Activated effector memory CD4-positive, alpha-beta T cell treated with Interleukin-2 at 50 U/mL for 16 hours (primary cell): ENCODE measurements around the gene NSUN2.
"Not testable (repeated sequence)": the region's sequence is repeated elsewhere in the genome, so short reads cannot be mapped to it uniquely, and the experiment has no call there.

Experiments used
- DNase-seq: peaks from one replicate; pipeline ENCODE4 v3.0.0-alpha.2; 2020

NSUN2 gene

DNA sequence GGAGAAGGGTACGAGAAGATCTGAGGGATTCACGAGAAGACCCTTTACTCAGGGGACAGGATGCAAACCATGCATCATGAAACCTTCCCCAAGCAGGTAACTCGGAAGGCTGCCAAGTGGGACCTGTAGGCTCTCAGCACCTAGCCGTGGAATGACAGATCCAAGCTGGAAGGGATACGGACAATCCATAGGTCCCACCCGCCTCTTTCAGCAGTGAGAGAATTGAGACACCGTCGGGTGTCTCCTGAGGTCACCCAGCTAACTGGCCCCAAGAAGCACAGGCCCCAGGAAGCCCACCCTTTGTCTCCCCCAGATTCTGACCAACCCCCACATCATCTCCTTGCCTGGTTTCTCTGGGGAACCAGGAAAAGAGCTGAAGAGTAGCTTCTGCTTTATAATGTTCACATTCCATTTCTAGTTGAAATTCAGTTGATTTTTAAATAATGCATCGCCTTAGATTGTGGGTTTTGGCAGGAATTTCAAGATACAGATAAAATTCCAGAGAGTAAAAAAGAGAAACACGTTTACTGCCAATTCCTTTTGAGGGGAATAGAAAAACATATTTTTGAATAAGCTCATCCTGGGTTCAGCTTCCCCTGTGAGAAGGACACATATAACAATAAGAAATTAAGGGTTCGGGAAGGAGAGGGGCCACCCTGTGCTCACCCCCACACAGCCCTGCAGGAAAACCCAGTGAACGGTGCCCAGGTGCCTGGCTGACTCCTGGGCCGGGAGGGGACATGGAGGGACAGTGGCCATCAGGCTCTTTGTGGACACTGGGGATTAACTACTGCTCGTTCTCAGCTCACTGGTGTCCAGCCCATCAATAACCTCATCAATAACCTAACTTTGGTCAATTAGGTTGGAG, 51.1 kb downstream of the NSUN2 start:
- DNase-seq = no peak

DNA sequence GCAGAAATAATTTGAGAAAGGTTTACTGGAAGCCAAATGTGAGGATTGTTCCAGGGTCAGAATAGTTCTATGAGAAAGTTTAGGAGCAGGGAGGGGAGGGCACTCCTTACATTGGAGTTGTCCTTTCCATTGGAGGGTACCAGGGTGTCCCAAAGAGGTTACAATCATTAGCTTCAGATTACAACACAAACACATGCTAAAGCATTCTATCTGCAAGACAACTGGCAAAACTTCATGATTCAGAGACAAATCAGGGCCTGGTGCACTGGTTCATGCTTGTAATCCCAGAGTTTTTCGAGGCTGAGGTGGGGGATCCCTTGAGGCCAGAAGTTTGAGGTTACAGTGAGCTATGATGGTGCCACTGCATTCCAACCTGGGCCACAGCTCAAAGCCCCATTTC, 51.8 kb downstream of the NSUN2 start:
- no peak for DNase-seq

DNA sequence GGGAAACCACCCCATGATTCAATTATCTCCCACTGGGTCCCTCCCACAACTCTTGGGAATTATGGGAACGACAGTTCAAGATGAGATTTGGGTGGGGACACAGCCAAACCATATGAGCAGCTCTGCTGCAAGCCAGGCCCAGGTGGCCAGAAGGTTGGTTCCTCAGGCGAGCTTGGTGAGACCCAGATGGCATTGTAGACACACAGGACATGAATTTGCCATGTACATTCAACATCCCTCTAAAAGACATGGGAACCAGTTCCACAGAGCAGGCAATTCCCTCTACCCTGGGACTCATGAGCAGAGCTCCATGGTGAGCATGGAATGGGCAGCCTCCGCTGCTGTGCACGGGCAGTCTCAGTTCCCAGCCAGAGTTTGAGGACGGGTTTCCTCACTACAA, 53.3 kb downstream of the NSUN2 start:
- DNase-seq = no peak

DNA sequence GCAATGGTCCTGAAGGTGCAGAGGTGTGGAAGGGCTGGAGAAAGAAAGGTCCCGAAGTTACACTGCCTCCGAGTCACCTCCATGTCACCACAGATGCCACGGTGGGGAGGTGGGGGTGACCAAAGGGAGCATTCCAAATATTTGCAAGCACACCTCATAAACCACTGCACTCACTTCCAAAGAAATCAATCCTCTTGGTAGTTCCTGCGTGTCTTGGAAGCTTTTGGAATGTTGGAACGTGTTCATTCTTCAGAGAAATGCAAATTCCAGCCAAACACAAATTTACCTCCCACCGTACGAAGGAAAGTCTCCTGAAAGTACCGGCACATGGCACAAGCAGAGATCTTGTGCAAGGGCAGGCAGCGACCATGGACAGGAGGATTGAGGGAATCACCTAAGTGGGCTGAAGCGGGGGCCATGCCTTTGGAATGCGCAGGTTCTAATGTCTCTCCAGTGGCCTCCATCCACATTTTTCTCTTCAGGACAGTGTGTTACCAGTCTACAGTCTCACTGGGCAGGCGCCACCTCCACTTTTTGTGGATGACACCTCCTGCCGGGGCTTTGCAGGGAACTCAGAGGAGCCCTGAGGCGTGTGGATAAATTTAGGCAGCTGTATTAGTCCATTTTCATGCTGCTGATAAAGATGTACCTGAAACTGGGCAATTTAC, 54.0 kb downstream of the NSUN2 start:
- no peak for DNase-seq

DNA sequence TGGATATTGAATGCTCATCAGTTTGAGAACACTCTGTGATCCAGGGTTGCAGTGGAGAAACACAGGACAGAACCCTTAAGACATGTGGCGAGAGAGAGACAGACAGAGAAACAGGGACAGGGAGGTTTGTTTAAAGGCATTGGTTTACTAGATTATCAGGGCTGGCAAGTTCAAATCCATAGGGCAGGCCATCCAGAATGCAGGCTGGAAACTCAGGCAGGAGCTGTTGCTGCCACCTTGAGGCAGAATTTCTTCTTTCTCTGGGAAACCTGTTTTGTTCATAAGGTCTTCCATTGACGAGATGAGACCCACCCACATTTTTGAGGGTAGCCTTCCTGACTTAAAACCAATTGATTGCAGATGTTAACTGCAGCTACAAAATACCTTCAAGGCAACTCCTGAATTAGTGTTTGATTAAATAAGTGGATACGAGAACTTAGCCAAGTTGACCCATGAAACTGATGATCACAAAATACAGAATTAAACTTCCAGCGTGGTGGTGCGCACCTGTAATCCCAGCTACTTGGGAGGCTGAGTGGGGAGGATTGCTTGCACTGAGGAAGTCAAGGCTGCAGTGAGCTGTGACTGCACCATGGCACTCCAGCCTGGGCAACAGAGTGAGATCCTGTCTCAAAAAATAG, 55.9 kb downstream of the NSUN2 start:
- DNase-seq = no peak

DNA sequence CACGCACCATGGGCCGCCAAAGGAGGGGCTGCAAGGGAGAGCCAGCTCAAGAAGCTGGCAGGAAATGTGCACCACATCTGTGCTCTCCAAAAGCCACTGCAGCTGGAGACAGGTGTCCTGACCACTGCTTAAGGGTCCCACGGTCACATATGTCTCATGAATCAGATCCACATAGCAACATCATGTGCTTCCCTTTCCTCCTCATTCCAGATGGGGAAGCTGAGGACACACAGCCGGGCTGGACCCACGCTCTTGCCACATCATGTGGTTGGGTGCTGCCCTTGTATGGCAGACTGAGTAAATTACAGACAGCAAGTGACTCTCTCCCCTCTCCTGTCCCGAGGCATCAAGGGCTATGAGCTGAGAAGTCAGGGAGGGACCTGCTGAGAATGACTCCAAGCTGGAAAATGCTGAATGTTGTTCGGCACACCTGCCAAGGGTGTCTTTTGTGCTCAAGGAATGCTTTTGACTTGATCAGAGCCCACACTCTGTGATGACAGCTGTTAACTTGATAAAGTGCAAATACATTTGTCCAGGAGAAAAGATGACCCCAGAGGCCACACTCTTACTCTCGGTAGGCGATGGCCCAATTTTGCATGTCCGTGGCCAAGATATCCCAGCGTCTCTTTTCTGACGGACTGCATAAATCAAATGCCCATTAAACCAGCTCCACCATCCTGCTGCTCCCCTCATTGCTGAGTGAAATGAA, 58.2 kb downstream of the NSUN2 start:
- no peak for DNase-seq

DNA sequence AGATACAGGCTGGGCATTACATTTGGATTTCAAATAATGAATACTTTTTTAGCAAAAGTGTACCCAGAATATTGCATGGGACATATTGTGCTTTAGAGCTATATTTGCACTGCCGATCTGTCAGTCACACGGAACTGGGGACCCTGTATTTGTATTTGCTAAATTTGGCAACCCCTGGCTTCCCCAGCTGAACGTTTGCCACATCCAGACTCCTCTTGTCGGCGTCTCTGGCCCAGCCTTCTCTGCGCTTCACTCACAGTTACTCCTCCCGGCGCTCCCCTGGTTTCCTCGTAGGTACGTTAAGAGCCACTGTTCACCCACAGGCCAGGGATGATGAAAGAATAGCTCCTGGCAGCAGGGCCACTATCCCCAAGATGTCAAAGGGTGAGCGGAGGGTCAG, 58.7 kb downstream of the NSUN2 start:
- no peak for DNase-seq

DNA sequence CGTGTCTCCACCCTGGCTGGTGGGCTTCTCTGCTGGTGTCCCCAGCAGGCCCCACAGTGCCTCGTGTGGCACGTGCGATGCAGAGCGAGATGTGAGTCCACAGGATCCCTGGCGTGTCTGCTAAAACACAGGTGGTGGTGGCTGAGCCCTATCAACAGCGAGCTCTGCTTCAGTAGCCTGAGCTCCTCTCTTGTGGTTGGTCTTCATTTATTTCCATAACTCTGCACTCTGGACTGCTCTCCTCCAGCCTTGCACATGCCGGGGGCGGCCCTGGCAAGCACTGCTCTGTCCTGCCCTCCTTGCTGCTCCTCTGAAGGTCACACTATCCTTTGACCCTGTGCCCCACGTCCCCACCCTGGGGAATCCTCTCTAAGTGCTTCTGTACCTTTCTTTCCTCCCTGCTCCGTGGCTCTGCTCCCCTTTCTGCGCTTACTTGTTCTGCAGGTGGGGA, 59.2 kb downstream of the NSUN2 start:
- no peak for DNase-seq

DNA sequence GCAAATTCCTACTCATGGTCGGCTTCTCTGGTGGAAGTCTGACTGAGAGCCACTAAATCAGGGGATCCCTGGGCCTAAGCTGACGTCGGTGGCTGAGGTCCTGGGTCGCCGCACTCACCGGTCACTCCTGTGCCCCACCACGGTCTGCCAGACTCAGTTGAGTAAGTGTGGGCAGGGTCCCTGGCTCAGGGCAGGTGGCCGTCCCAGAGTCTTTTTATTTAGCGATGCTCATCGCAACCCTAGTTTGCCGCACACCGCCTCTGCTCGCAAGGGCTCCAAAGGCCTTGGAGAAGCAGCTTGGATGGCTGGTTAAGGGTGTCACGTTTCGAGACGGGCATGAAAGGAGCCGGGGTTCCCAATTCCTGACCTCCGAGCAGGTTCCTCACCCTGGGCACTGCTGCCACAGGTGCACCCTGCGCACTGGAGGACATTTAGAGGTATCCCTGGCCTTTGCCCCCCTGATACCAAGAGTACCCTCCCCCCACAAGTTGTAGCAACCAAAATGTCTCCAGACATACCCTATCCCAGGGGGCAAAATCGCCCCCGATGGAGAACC, 59.9 kb downstream of the NSUN2 start:
- no peak for DNase-seq

DNA sequence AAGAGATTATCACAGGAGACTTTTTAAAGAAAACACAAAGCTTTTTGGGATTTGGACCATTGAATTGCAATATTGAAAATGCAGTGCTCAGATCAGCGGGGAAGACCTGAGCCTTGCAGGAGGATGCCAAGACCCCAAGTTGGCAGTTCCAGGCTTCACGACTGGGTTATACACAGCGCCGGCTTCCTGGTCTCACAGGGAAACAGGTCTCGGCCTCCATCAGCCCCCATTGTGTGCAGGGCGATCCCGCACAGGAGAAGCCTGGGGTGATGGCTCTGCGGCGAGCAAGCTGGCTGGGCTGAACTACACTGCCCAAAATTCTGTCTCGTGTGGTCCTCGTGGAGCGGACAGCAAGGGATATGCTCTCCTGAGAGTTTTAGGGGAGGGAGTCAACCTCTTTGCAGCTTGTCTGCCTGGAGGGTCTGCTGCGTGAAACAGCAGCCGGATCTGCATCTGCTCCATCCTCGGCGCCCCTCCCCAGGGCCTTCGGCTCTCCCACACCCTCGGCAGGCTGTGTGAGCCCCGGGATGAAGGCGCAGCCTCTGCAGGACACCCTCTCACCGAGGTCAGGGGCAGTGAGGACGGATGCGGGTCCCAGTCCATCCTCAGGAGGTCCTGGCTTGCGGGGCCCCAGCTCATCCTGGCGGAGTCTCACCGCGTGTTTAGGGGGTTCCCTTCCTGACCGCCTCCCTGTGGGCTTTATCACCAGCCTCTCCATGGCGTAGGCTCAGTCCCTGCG, 60.6 kb downstream of the NSUN2 start:
- DNase-seq = no peak

DNA sequence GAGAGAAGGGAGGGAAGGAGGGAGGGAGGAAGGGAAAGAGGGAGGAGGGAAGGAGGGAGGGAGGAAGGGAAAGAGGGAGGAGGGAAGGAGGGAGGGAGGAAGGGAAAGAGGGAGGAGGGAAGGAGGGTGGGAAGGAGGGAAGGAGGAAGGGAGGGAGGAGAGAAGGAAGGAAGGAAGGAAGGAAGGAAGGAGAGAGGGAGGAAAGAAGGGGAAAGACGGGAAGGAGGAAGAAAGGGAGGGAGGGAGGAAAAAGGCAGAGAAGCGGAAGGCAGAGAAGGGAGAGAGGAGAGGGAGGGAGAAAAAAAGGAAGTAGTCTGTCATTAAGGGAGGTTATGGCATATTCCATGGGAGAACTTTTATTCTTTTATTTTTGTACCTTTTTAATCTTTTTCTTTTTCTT, 61.2 kb downstream of the NSUN2 start:
- DNase-seq = not testable (repeated sequence)

DNA sequence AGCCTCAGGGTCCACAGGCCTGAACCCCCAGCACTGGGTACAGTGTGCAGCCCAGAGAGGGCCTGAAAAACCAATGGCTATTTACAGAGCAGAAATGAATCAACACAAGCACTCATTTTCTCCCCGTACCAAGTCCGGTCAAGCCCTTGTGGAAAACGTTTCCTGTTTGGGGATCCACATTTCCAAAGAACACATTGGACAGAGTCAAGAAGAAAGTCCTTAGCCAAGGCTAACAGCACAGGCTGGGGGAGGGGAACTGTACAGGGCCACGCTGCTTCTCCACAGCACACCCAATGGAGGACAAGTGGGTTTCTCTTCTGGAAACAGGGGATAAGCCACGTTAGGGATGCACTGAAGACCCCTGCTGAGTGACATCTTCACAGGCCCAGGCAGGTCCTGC, 62.3 kb downstream of the NSUN2 start:
- DNase-seq = no peak

DNA sequence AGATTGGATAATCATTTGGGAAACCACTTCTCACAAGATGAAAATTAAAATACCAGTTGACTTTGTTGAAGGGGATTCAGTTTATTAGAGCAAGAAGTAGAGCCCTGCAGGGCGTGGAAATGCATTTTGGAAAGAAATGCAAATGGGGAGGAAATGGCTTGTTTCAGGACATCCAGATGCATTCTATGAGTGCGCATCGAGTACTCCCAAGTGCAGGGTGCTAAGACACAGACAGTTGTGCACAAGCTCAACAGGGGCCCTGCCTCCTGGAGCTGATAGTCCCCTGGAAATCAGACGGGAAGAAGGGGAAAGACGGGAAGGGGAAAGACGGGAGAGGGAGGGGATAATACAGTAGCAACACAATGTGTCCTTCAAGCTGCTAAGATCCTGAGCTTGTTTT, 64.0 kb downstream of the NSUN2 start:
- no peak for DNase-seq

DNA sequence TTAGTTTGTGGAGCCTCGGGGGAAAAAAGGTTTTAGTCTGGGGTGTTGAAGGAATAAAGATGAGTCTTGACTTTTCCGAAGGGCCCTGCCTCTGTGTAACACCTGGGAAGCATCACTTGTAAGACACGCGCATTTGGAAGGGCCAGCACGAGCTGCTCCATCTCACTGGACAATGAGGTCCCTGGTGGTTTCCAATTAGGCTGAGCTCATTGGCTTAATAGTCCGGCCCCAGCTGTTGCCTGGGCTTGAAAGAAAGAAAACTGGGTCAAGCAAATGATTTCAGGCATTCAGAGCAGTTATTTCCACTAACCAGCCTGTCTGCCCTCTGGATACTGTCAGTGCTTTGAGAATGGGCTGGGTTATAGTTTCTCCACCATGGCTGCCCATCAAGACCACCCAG, 64.5 kb downstream of the NSUN2 start:
- DNase-seq = no peak

DNA sequence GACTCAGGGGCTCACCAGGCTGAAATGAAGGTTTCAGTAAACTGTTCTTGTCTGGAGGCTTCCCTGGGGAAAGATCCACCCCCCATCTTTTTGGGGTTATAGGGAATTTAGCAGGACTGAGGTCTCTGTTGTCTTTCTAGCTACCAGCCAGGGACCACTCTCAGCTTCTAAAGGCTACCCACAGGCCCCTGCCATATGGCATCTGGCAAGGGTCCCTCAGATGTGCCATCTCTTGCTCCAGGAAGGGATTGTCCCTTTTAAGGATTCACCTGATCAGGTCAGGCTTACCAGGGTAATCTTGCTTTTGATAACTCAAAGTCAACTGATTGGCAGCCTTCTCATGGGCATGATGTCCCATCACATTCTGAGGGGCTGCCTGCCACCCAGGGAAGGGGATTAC, 65.0 kb downstream of the NSUN2 start:
- no peak for DNase-seq

DNA sequence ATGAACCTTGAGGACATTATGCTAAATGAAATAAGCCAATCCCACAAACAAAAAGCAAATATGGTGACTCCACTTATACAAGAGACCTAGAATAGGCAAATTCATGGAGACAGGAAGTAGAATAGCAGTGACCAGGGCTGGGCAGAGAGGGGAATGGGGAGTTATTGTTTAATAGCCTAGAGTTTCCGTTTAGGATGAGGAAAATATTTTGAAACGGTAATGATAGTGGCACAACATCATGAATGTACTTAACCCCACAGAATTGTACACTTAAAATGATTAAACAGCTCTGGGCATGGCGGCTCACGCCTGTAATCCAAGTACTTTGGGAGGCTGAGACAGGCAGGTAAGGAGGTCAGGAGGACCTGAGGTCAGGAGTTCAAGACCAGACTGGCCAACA, 65.8 kb downstream of the NSUN2 start:
- DNase-seq = no peak

DNA sequence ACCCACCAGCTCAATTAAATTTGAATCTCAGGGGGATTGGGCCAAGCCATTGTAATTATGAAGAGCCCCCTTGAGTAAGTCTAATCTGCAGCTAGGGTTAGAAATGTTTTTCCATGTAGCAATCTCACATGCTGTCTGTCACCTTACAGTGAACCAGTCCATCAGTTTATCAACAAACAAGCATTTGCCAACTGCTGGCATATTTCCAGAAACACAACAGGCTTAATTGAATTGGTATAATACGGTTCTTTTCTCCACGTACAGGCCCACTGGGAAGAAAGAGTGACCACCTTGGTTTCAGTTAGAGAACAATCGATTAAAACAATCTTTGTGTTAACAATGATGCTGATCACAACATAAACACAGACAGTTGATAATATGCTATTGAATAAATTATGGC, 67.4 kb downstream of the NSUN2 start:
- DNase-seq = no peak

DNA sequence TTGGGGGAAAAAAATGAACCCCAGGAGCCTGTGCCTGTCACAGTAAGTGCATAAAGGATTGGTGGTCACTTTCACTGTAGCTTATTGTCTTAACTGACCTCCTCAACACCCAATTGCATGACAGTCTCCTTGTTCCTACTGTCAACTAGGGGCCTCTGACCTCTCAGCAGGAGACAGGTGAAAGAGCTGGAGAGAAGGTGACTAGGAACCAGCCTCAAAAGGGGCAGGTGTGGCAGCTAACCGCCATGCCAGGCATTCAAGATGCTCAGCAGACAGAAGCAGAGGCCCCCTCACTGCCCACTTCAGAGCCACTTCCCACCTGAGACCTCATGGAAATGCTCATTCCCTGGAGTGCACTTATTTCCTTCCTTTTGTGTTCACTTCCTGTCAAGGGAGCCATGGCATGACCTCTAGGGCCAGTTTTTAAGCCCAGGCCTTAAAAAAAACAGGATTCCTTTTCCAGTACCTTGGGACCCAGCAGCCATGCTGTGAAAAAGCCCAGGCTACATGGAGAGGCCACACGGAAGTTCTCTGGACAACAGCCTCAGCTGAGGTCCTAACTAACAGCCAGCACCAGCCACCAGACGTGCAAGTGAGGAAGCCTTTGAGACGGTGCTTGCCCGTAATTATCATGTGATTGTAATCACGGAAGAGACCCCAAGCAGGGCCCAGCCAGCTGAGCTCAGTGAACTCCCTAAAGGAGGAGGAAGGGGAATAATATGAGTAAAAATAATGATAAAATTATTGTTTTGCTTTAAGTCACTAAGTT, 74.9 kb downstream of the NSUN2 start:
- no peak for DNase-seq

DNA sequence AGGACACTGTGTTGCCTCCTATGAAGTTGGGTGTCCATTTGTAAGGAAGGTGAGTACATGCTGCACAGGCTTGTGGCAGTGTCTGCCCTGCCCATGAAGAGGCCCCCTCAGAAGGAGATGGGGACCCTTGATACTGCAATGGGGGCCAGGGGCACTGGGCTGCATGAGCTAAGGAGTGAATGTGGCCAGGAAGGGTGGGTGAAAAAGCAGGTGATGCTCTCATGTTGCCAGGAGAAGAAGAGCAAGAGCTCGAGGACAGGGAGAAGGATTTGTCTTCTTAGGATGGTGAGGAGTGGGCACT, 76.1 kb downstream of the NSUN2 start:
- DNase-seq = no peak

DNA sequence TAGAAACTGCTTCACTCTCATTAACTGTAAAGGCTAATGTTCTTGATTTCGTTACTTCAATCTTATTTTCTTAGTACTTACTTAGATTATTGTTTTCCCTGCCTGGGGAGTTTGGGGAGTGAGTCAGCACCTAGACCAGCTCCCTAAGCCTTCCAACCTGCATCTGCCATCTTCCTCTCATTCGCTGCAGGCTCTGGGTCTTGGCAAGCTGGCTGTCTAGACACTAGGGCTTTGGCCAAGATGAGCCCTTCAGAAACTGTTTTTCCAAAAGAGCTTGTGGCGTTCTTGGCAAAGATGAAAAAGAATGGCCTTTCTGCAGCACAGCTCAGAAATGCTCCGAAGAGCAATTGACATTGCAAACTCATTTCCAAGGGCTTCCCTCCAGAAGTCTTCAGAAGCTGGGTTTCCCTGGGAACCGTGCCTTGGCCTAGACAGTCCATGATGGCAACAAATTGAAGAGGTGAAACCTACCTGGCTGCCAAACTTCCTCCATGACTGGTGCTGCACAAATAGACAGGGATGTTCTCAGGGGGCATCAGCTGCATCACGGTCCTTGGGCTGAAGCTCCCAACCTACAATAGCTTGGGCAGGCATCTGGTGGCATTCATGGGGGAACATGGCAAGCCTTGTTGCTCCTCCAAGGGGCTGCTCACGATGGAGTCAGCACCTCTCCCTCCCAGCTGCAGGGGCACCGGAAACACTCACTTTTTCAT, 76.6 kb downstream of the NSUN2 start:
- DNase-seq = no peak

DNA sequence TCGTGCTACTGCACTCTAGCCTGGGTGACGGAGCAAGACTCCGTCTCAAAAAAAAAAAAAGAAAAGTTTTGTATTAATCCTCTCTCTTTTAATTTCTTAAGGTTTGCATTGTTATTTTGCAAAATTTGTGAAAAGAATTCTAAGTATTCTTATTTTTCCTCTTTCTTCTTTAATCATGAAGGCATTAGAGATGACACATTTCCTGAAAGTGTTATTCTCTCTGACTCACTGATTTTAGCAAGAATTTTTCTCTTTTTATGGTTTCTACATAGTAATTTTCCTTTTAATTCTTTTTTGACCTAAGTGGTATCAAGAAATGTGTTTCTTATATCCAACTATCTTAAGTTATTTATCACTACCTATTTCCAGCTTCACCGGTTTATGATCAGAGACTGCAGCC, 78.0 kb downstream of the NSUN2 start:
- no peak for DNase-seq
